GM12875 (cell line): Measurements from ENCODE around the gene EPSTI1.
A peak's percentile ranks its signal among the peaks of the same experiment; 100 is the strongest.

Source experiments
- H3K4me3 ChIP-seq: one replicate; pipeline ENCODE4 v1.5.1; 2011; ENCODE audit warnings: low read depth, low read length, control low read depth
- CTCF ChIP-seq: IDR thresholded peaks from 2 replicates; pipeline ENCODE4 v1.5.1; 2011; ENCODE audit warnings: low read depth, mild to moderate bottlenecking, control low read depth, inconsistent platforms, low read length, moderate library complexity, borderline replicate concordance; ENCODE audit not compliant: insufficient read depth

The EPSTI1 gene

GRCh38 chr13:42970824-42971690, 21.0 kb downstream of the EPSTI1 start:
- TF ChIP-seq CTCF: peak; percentile 71; the same call in 1 of the 2 replicates
- H3K4me3 ChIP-seq: no peak overlapping the region

GRCh38 chr13:42969565-42970172, 22.4 kb downstream of the EPSTI1 start:
- no peak overlapping the region for H3K4me3 ChIP-seq
- TF ChIP-seq CTCF: peak; percentile 81

GRCh38 chr13:42968906-42969305, 23.1 kb downstream of the EPSTI1 start:
- no peak for TF ChIP-seq CTCF
- H3K4me3 ChIP-seq: no peak overlapping the region

- no peak for TF ChIP-seq CTCF
- H3K4me3 ChIP-seq: no peak overlapping the region
These were observed 24.4 kb downstream of the EPSTI1 start for GRCh38 chr13:42967660-42968059.

GRCh38 chr13:42965281-42965680, 26.8 kb downstream of the EPSTI1 start:
- no peak overlapping the region for H3K4me3 ChIP-seq
- no peak for TF ChIP-seq CTCF

- no peak for TF ChIP-seq CTCF
- H3K4me3 ChIP-seq: no peak overlapping the region
These were observed 27.3 kb downstream of the EPSTI1 start for GRCh38 chr13:42964761-42965161.

- no peak for TF ChIP-seq CTCF
- no peak overlapping the region for H3K4me3 ChIP-seq
These were observed 32.4 kb downstream of the EPSTI1 start for GRCh38 chr13:42959615-42960014.
